Stimulated activated naive CD8-positive, alpha-beta T cell treated with anti-CD3 and anti-CD28 coated beads, Interleukin-15, Interleukin-2, amounts not matched to agents 100 ng/mL and 50 ng/mL, for 24 hours (primary cell): ENCODE results near the gene ORC5.
"Not testable (repeated sequence)": the region's sequence is repeated elsewhere in the genome, so short reads cannot be mapped to it uniquely, and the experiment has no call there.

ENCODE experiments used
- H3K27ac Mint-ChIP-seq: one replicate; pipeline ENCODE4 v1.8.0; 2021; ENCODE audit warnings: mild to moderate bottlenecking, mixed read lengths
- H3K27me3 Mint-ChIP-seq: one replicate; pipeline ENCODE4 v1.8.0; 2021; ENCODE audit warnings: mixed read lengths
- H3K36me3 Mint-ChIP-seq: one replicate; pipeline ENCODE4 v1.8.0; 2021; ENCODE audit warnings: low read depth, mixed read lengths
- H3K4me1 Mint-ChIP-seq: one replicate; pipeline ENCODE4 v1.8.0; 2021; ENCODE audit warnings: low read depth, mixed read lengths
- H3K4me3 Mint-ChIP-seq: one replicate; pipeline ENCODE4 v1.8.0; 2021; ENCODE audit warnings: mild to moderate bottlenecking, mixed read lengths
- H3K9me3 Mint-ChIP-seq: one replicate; pipeline ENCODE4 v1.8.0; 2021; ENCODE audit warnings: mixed read lengths

Gene ORC5

DNA sequence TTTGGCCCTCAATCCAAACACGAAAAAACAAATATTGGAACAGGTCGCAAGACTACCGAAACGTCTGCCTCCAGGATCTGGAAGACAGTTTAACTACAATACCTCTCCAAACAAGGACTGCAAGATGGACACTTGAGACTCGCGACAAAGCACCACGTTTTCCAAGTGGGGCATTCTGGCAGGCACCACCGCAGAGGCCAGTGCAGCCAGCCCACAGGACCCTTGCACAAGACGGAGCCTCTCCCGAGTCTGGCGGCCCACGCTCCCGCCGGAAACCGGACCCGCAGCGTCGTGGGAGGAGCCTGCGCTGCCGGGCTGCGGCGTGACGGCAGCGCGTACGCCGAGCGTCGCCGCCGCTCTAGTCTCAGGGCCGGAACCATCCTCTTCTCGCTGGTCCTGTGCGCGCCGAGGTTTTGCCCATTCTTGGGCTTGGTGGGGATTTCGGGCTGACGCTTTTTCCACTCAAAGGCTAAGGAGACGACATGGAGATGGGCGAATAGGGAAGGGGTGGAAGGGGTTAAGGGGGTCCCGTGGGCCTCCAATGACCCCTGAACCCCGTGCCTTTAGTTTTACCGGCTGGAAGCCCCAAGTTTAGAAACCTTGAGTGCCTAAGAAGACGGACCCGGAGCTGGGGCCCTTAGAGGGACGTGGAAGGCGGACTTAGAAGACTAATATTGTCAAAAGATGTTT, at the start of gene ORC5:
Gene ORC5, minus strand, starts transcription at position 283 of the 690 bp plus-strand sequence. Its CDS starts 109 bp downstream, at position 174.
- Mint-ChIP-seq H3K36me3 (peaks cover 11% of the 10 kb centered on the region), H3K27me3 (peaks cover 16% of the 10 kb centered on the region), H3K27ac (peak within 1 kb of the TSS; percentile 90), H3K9me3 (no peaks in the 10 kb centered on the region), H3K4me1 (peaks cover 36% of the 10 kb centered on the region), H3K4me3 (peak within 1 kb of the TSS; percentile 92)

DNA sequence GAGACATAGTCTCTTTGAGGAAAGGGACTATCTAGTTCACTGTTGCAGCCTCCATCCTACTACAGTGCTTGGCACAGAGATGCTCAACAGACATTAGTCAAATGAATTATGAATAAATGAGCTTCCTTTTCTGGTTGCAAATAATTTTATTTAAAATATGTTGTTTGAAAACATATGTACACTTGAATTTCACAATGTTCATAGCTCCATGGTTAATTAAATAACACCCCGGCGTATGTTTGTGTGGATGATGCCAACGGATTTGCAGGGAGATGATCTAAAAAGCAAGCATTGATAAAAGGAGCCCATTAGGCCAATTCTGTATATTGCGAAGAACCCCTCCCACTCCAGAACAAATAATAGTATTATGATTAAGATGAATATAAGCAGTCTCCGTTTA, 47.8 kb upstream of the ORC5 start:
- Mint-ChIP-seq H3K4me3 (no peak overlapping the region), H3K4me1 (no peaks in the 10 kb centered on the region), H3K27ac (no peak overlapping the region), H3K9me3 (no peaks in the 10 kb centered on the region), H3K36me3 (no peaks in the 10 kb centered on the region), H3K27me3 (peaks cover 31% of the 10 kb centered on the region)

DNA sequence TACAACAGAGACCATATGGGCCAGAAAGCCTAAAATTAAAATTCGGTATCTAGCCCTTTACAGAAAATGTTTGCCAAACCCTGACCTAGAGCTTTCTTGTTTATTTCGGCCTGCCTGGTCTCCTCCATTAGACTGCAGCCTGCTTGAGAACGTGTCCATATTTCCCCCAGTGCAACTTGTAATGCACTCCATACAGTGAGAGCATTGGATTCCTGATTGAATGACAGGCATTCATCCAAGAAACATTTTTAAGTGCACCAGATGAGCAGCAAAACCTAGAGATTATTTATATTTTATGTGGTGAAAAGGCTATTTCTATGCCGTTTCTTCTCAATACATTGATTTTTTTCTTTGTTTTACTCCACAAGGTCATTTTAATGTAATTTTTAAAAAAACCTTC, 47.4 kb upstream of the ORC5 start:
- H3K27ac Mint-ChIP-seq, result no peak overlapping the region
- H3K27me3 Mint-ChIP-seq, result peaks cover 30% of the 10 kb centered on the region
- no peaks in the 10 kb centered on the region for H3K36me3 Mint-ChIP-seq
- H3K4me3 Mint-ChIP-seq, result no peak overlapping the region
- no peaks in the 10 kb centered on the region for H3K4me1 Mint-ChIP-seq
- no peaks in the 10 kb centered on the region for H3K9me3 Mint-ChIP-seq

DNA sequence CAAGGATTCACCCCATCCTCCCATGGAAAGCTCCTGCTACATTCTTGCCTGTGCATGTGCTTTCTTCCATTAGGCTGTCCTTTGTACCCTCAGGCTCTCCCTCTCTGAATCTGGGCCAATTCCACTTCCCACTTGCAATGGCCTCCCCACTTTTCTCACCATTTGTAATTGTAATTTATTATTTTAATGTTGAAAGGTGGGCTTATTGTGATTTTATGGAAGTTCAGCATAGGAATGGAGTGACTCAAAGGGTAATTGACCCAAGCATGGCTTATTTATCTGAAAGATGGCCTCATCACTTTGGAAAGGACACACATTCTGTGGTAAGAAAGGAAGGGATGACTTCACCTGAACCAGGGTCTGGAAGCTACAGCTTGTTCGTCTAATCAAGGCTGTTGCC, 46.9 kb upstream of the ORC5 start:
- no peaks in the 10 kb centered on the region for H3K9me3 Mint-ChIP-seq
- no peak overlapping the region for H3K4me3 Mint-ChIP-seq
- no peak overlapping the region for H3K27ac Mint-ChIP-seq
- no peaks in the 10 kb centered on the region for H3K36me3 Mint-ChIP-seq
- H3K27me3 Mint-ChIP-seq, result peaks cover 25% of the 10 kb centered on the region
- H3K4me1 Mint-ChIP-seq, result no peaks in the 10 kb centered on the region

DNA sequence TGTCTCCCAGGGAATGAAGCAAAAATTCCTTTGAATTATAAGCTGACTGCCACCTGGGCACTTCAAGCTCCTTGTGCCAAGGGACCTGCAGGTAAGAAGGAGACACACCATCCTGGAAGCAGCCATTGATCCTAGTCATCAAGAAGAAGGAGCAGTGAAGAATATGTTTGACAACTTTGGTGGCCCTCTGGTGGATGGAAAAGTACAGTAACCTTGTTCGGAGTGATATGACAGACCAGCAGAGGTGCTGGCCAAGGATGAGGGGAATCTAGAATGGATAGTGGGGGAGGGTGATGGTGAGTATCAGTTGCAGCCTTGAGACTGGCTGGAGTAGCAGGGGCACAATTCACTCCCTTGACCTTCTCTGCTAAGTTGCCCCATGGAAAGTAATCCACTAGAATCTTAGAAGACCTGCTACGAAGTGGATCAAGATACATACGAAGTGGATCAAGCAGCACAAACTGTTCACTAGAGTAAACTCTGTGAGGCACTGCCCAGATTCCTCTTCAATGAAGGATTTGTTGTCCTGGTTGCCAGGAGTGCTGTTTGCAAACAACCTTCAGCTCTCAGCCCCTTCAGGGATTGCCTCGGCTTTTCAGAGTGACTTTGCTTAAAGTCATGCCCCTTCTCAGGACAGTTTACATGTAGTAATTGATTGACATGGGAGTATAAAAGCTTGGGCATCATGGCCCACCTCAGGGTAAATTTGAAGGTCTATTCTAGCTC, 44.8 kb upstream of the ORC5 start:
- Mint-ChIP-seq H3K27ac (no peak overlapping the region), H3K4me3 (no peak overlapping the region), H3K4me1 (no peaks in the 10 kb centered on the region), H3K9me3 (no peaks in the 10 kb centered on the region), H3K36me3 (no peaks in the 10 kb centered on the region), H3K27me3 (peaks cover 31% of the 10 kb centered on the region)

DNA sequence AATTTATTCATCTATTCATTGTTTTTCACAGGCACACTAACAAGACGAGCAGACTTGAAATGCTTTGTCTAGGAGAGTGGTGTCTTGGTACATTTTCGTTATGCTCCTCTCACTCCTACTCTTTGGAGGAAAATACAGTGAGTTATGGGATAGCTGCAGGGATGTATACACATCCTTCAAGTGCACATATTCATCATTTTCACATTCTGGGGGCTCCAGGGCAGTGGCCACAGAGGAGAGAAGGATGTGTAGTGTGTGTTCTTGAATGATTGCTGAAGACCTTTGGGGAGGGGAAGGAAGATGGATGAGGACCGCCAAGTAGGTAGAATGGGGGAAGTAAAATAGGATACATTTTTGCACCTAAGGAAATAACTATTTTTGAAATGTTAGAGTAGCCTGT, 34.8 kb upstream of the ORC5 start:
- H3K4me3 Mint-ChIP-seq, result no peak overlapping the region
- no peaks in the 10 kb centered on the region for H3K9me3 Mint-ChIP-seq
- H3K36me3 Mint-ChIP-seq, result no peaks in the 10 kb centered on the region
- no peaks in the 10 kb centered on the region for H3K4me1 Mint-ChIP-seq
- peaks cover 62% of the 10 kb centered on the region for H3K27me3 Mint-ChIP-seq
- no peak overlapping the region for H3K27ac Mint-ChIP-seq

DNA sequence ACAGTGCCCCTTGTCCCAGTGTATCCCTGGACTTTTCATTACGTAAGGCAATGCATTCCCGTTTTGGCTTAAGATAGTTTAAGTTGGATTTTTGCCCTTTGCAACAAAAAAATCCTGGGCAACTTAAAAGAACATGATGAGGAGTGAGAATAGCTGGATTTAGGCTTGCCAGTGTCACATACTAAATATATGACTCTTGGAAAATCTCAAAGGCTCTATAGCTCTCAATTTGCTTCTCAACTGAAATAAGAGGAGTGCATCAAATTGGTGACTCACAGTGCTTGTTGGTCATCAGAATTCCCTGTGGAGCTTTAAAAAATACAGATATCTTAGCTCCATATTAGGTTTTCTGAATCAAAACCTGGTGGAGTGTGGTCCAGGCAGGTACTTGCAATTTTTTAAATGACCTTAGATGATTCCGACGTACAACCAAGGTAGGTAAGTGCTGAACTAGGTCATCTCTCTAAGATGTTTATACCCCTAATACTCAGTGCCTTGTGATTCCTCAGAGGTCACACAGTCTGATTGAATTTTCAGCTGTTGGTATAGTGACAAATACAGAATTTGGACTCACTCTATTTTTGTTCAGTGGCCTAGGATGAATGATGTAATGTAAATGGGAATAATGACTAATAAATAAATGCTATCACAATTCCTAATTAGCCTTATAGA, 33.9 kb upstream of the ORC5 start:
- Mint-ChIP-seq H3K9me3 (no peaks in the 10 kb centered on the region), H3K27me3 (peaks cover 56% of the 10 kb centered on the region), H3K4me1 (no peaks in the 10 kb centered on the region), H3K27ac (no peak overlapping the region), H3K4me3 (no peak overlapping the region), H3K36me3 (no peaks in the 10 kb centered on the region)

DNA sequence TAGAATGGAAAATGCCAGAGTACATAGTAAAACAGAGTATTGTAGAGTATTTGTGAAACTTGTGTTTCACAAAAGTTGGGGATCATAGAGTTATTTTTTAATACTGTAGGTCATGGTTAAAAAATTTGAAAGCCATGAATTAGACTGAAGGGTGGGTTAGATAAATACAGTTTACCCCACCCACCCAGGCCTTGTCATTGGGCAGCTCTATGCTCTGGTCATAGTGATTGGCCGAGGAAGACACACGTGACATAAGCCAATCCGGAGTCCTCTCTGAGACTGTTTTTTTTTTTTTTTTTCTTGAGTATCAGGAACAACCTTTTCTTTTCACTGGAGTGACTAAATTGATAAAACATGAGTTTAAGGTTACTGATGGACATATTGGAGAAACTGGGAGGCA, 33.3 kb upstream of the ORC5 start:
- H3K36me3 Mint-ChIP-seq, result no peaks in the 10 kb centered on the region
- peaks cover 54% of the 10 kb centered on the region for H3K27me3 Mint-ChIP-seq
- no peaks in the 10 kb centered on the region for H3K9me3 Mint-ChIP-seq
- H3K27ac Mint-ChIP-seq, result no peak overlapping the region
- no peak overlapping the region for H3K4me3 Mint-ChIP-seq
- no peaks in the 10 kb centered on the region for H3K4me1 Mint-ChIP-seq

DNA sequence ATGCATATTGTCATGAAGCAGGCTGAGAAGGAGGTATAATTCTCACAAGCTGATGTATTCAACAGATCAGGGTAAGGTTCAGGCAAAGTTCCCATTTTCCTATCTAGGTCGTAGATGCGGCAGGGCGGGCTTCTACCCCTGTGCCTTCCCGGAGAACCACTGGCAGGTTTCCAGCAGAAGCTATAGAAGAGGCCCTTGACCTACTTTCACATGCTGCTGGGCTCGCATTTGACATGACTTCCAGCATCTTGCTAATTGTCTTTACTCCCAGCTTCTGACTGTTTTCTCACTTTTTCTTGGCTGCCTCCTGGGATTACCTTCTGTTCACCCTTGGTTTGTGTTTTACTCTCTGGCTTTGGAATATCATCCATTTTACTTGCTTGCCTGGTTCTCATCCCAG, 32.6 kb upstream of the ORC5 start:
- no peak overlapping the region for H3K4me3 Mint-ChIP-seq
- H3K27ac Mint-ChIP-seq, result no peak overlapping the region
- peaks cover 47% of the 10 kb centered on the region for H3K27me3 Mint-ChIP-seq
- no peaks in the 10 kb centered on the region for H3K4me1 Mint-ChIP-seq
- H3K36me3 Mint-ChIP-seq, result no peaks in the 10 kb centered on the region
- no peaks in the 10 kb centered on the region for H3K9me3 Mint-ChIP-seq

DNA sequence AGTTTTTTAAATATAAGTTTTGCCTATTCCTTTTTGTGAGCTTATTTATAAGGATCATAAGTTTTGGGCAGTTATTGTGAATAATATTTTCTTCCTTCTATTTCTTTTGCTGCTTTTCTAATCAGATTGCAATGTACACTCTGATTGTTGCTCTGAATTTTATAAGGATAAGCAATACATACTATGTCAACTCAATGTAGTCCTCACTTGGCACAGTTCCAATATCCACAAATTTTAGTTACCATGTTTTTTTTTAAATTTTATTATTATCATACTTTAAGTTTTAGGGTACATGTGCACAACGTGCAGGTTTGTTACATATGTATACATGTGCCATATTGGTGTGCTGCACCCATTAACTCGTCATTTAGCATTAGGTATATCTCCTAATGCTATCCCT, 27.2 kb upstream of the ORC5 start:
- not testable (repeated sequence) for H3K4me3 Mint-ChIP-seq, H3K9me3 Mint-ChIP-seq, H3K4me1 Mint-ChIP-seq, H3K27ac Mint-ChIP-seq, H3K36me3 Mint-ChIP-seq
- peaks cover 38% of the 10 kb centered on the region for H3K27me3 Mint-ChIP-seq

DNA sequence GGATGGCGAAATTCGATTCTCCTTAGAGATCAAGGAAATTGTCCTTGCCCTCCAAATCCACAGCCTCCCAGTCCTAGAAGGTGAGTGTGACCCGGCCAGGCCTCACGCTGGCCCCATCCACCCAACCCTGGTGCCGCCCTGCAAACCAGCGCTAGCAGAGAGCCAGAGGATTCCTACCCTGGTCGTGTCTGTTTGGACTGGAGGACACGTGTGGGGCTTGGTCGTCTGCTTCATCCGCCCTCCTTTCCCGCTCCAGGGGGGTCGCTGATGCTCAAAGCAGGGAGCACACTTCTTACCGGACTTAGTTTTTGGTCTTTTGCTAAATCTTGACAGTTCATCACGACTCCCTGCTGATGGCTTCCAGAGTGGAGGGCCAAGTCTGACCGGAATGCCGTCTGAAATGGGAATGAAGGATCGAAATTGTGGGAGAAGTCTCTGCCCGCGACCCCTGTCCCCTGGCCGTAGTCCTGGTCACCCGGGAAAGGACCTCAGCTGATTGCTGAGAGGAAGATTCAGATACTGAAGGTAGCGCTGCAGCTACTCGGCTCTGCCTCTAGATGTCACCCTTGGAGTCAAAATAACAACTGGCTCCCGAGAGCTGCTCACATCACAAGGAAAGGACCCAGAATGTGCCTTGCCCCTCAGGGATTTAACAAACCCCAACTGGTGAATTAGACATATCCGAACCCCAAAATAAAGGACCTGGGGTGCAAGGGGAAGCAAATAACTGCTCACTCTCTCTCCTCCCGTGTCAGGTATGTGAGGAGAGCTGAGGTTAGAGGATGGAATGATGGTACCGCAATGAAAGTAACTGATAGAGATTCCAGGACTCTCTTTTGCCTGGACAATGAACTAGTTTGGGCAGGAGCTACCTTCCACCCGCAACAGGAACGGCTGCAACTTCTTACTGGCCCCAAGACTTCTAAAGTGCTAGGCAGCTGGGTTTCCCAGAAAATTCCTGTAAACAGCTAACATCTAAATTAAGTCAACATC, 23.5 kb upstream of the ORC5 start:
- H3K9me3 Mint-ChIP-seq, result no peaks in the 10 kb centered on the region
- no peaks in the 10 kb centered on the region for H3K36me3 Mint-ChIP-seq
- H3K27me3 Mint-ChIP-seq, result peaks cover 20% of the 10 kb centered on the region
- H3K4me1 Mint-ChIP-seq, result no peaks in the 10 kb centered on the region
- H3K4me3 Mint-ChIP-seq, result no peak overlapping the region
- no peak overlapping the region for H3K27ac Mint-ChIP-seq

DNA sequence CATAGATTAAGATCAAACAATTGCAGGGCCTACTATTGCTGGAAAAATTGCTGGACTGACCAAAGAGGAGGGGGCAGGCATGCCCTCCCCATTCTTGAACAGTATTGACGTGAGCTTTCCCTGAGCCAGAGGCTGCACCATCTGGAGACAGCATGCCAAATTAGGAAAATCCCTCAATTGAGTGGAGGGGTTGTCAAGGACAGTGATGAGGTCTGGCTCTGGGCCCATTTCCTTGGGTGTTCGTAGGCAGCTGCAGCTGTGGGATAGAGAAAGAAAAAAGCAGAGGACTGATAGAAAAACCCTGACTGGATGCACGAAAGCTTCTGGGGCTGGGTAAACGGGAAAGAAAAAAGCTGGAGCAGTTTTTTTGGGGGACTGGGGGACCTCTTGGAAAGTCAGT, 22.8 kb upstream of the ORC5 start:
- peaks cover 20% of the 10 kb centered on the region for H3K27me3 Mint-ChIP-seq
- H3K4me1 Mint-ChIP-seq, result no peaks in the 10 kb centered on the region
- no peaks in the 10 kb centered on the region for H3K36me3 Mint-ChIP-seq
- no peaks in the 10 kb centered on the region for H3K9me3 Mint-ChIP-seq
- H3K4me3 Mint-ChIP-seq, result no peak overlapping the region
- H3K27ac Mint-ChIP-seq, result no peak overlapping the region

DNA sequence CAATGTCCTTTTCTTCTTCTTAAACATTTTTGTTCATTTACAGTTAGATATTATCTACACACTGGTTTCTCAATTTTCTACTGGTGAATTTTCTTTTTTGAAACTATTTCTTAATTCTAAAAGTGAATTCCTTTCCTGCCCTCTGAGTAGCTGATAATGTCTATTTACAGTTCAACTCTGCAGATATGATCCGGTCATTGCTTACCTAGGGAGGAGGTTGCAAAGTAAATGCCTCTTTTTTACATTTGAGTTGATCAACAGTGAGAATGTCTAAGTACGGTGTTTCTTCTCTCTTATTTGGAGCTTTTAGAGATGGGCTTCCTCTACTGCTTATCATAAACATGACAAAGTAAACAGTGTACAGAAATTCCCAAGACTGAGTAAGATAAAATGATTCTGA, 20.6 kb upstream of the ORC5 start:
- H3K27me3 Mint-ChIP-seq, result peaks cover 20% of the 10 kb centered on the region
- no peaks in the 10 kb centered on the region for H3K9me3 Mint-ChIP-seq
- no peak overlapping the region for H3K4me3 Mint-ChIP-seq
- H3K36me3 Mint-ChIP-seq, result no peaks in the 10 kb centered on the region
- H3K4me1 Mint-ChIP-seq, result no peaks in the 10 kb centered on the region
- no peak overlapping the region for H3K27ac Mint-ChIP-seq

DNA sequence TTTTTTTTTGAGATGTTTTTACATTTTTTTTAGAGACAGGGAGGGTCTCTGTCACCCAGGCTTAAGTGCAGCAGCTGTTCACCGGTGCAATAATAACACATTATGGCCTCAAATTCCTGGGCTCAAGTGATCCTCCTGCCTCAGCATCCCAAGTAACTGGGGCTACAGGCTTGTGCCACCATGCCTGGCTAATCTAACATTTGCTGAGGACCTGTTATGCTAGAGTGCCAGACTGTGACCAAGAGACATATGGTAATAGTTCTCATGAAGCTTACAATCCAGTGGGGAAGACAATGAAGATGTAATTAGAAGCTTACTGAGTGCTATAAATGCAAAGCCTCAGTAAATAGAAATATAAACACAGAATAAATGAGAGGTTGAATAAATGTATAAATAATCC, 17.6 kb upstream of the ORC5 start:
- Mint-ChIP-seq H3K27me3 (peaks cover 17% of the 10 kb centered on the region), H3K9me3 (peaks cover 6% of the 10 kb centered on the region), H3K27ac (no peak overlapping the region), H3K4me3 (no peak overlapping the region), H3K36me3 (no peaks in the 10 kb centered on the region), H3K4me1 (no peaks in the 10 kb centered on the region)
